GM23338 (cell line): ENCODE results near the gene SLC39A13. TPM values are rescaled to one million over a fixed set of nuclear protein-coding genes. Genes with fewer than 3 reads are reported as not detected.

Experiments
- ATAC-seq: fragments of 200-7000 bp; cut with Tn5 transposase; 3 replicates; pipeline ENCODE4 v1.9.1; 2020
- DNase-seq: peaks from one replicate; pipeline ENCODE4 v3.0.0-alpha.2; 2015; ENCODE audit warnings: low spot score
- H2AFZ ChIP-seq: fragments of 200-600 bp; sonication (generic); 2 replicates; pipeline ENCODE4 v1.8.0; 2016; ENCODE audit warnings: antibody characterized with exemption, mild to moderate bottlenecking, moderate library complexity
- H3F3A ChIP-seq: fragments of 200-600 bp; sonication (generic); replicated peaks from 2 replicates; pipeline ENCODE4 v1.8.0; 2017; ENCODE audit warnings: antibody characterized with exemption, mixed run types, low read depth
- H3K27ac ChIP-seq: fragments of 200-600 bp; sonication (generic); 2 replicates; pipeline ENCODE4 v1.6.1; 2016; ENCODE audit warnings: low read depth
- H3K27me3 ChIP-seq: fragments of 200-600 bp; sonication (generic); 2 replicates; pipeline ENCODE4 v1.8.0; 2016; ENCODE audit warnings: mild to moderate bottlenecking, mixed run types, moderate library complexity; ENCODE audit not compliant: insufficient read depth
- H3K36me3 ChIP-seq: fragments of 200-600 bp; sonication (generic); 2 replicates; pipeline ENCODE4 v1.8.0; 2016; ENCODE audit warnings: mild to moderate bottlenecking; ENCODE audit not compliant: insufficient read depth
- H3K4me1 ChIP-seq: fragments of 200-600 bp; sonication (generic); 2 replicates; pipeline ENCODE4 v1.8.0; 2016; ENCODE audit warnings: mild to moderate bottlenecking, moderate library complexity; ENCODE audit not compliant: insufficient read depth
- H3K4me2 ChIP-seq: fragments of 200-600 bp; sonication (generic); 2 replicates; pipeline ENCODE4 v1.7.1; 2017; ENCODE audit warnings: mixed run types
- H3K4me3 ChIP-seq: fragments of 200-600 bp; sonication (generic); 2 replicates; pipeline ENCODE4 v1.6.1; 2016; ENCODE audit warnings: mixed run types
- H3K79me2 ChIP-seq: fragments of 200-600 bp; sonication (generic); replicated peaks from 2 replicates; pipeline ENCODE4 v1.8.0; 2017; ENCODE audit warnings: mild to moderate bottlenecking; ENCODE audit not compliant: insufficient read depth
- H3K9me2 ChIP-seq: fragments of 200-600 bp; sonication (generic); 2 replicates; pipeline ENCODE4 v1.8.0; 2017; ENCODE audit not compliant: insufficient read depth
- H4K20me1 ChIP-seq: fragments of 200-600 bp; sonication (generic); replicated peaks from 2 replicates; pipeline ENCODE4 v1.8.0; 2017; ENCODE audit warnings: mild to moderate bottlenecking; ENCODE audit not compliant: insufficient read depth
- H3K27ac Mint-ChIP-seq: 2 replicates; pipeline ENCODE4 v1.8.0; 2020; ENCODE audit warnings: inconsistent platforms, mild to moderate bottlenecking, moderate library complexity, mixed read lengths
- H3K27me3 Mint-ChIP-seq: 3 replicates; pipeline ENCODE4 v1.8.0; 2022; ENCODE audit warnings: low read depth, mild to moderate bottlenecking, moderate library complexity, mixed read lengths, inconsistent platforms; ENCODE audit not compliant: insufficient read depth, poor library complexity
- H3K36me3 Mint-ChIP-seq: 3 replicates; pipeline ENCODE4 v1.8.0; 2021; ENCODE audit warnings: low read depth, mild to moderate bottlenecking, inconsistent platforms, moderate library complexity, mixed read lengths
- H3K4me1 Mint-ChIP-seq: 3 replicates; pipeline ENCODE4 v1.8.0; 2020; ENCODE audit warnings: mild to moderate bottlenecking, inconsistent platforms, mixed read lengths
- H3K4me3 Mint-ChIP-seq: 3 replicates; pipeline ENCODE4 v1.8.0; 2021; ENCODE audit warnings: moderate library complexity, mild to moderate bottlenecking, inconsistent platforms, mixed read lengths
- H3K9me3 Mint-ChIP-seq: 3 replicates; pipeline ENCODE4 v1.8.0; 2020; ENCODE audit warnings: moderate library complexity, mild to moderate bottlenecking, inconsistent platforms, mixed read lengths
- EZH2 ChIP-seq: fragments of 200-600 bp; sonication (generic); IDR thresholded peaks from one replicate; pipeline ENCODE4 v1.8.0; 2017; ENCODE audit warnings: antibody characterized with exemption, mild to moderate bottlenecking, low read depth; ENCODE audit not compliant: unreplicated experiment
- ZNF114 ChIP-seq: fragments of 250-450 bp; sonication (Bioruptor Pico); IDR thresholded peaks from 2 replicates; pipeline ENCODE4 v1.5.0; 2020; ENCODE audit warnings: mild to moderate bottlenecking, moderate library complexity
- ZNF462 ChIP-seq: fragments of 250-450 bp; sonication (Bioruptor Pico); IDR thresholded peaks from 2 replicates; pipeline ENCODE4 v1.5.0; 2020; ENCODE audit warnings: mild to moderate bottlenecking, moderate library complexity
- polyA plus RNA-seq: library from polyadenylated mRNA; unstranded; fragments of >200 nt; fragmentation: Nextera tagmentation; extraction: Ambion mirVana; gene quantifications from 2 replicates; pipeline ENCODE4 v1.2.1, GENCODE V29; 2016
- total RNA-seq: library from RNA; depleted of rRNA; stranded (reverse); fragments of >200 nt; shearing (Covaris generic); gene quantifications from 2 replicates; pipeline ENCODE4 v1.2.3, GENCODE V29; 2014

The SLC39A13 gene
- total and polyA plus RNA-seq, 2 experiments from 2014 or later: 15.8 to 32.7 TPM

DNA sequence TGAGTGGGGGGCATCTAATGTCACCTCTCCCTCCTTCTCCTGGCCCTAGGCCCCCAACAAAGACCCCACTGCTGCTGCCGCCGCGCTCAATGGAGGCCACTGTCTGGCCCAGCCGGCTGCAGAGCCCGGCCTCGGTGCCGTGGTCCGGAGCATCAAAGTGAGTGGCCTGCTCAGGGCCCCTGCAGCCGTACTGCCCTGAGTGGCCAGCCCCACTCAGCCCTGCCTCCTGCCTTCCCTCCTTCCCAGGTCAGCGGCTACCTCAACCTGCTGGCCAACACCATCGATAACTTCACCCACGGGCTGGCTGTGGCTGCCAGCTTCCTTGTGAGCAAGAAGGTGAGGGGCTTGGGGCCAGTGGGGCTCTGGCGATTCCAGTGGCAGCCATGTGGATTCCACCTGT is 5.0 kb downstream of the SLC39A13 start (continued):
- TF ChIP-seq ZNF462: no peak
- no peak for TF ChIP-seq EZH2

DNA sequence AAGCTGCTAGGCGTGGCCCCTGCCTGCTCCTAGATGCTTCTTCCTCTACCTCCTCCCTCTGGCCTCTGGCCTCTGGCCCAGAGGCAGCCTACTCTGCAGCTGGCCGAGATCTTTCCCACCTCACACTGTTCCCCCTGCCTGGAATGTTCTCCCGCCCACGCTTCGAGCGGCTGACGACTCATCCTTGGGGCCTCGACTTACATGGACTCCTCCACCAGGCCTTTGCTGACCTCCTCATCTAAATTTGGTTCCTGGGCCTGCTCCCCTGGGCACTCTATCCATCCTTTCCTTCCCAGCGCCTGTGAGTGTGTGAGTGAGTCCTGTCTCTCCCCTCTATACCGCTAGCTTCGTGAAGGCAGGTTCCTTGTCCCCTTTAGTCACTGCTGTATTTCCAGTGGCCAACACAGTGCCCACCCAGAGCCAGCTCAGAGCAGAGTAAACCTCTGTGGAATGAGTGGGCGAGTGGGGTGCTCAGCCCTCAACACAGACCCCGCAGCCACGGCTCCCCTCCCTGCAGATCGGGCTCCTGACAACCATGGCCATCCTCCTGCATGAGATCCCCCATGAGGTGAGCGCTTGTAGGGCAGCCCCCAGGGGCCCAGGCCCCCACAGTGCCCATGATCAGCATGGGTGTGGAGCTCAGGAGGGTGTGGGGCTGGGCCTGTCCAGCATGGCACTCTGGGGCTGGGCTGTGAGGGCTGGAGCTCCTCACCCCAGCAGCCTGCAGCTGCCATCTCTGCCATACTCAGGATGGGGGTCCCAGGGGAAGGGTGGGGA is 5.7 kb downstream of the SLC39A13 start:
- no peak overlapping the region for H3K27ac ChIP-seq
- no peak overlapping the region for H3K4me3 ChIP-seq
- 0 out of 2 replicates have a peak, but pooled peaks cover 2% of the 10 kb centered on the region for H3K36me3 ChIP-seq
- H2AFZ ChIP-seq: no peak overlapping the region
- ATAC-seq (no peak), DNase-seq (no peak)
- Mint-ChIP-seq H3K4me3 (no peak overlapping the region), H3K27ac (peak overlapping the region; percentile 36; the same call in 1 of the 2 replicates), H3K9me3 (no peaks in the 10 kb centered on the region), H3K27me3 (peaks cover 14% of the 10 kb centered on the region), H3K4me1 (peaks cover 2% of the 10 kb centered on the region; the same call in 1 of the 3 replicates), H3K36me3 (peaks cover 27% of the 10 kb centered on the region)
- no peaks in the 10 kb centered on the region for H3K27me3 ChIP-seq
- H3K4me2 ChIP-seq: no peak overlapping the region
- no peaks in the 10 kb centered on the region for H3K9me2 ChIP-seq
- H4K20me1 ChIP-seq: no peaks in the 10 kb centered on the region; the same call in 1 of the 2 replicates
- peaks cover 9% of the 10 kb centered on the region for H3F3A ChIP-seq
- TF ChIP-seq ZNF114 (CRISPR knock-in tag): no peak
- no peaks in the 10 kb centered on the region for H3K79me2 ChIP-seq
- H3K4me1 ChIP-seq: peaks cover 2% of the 10 kb centered on the region; the same call in 1 of the 2 replicates
